ENCODE results near the gene TMEM200B. TPM values are rescaled to one million over a fixed set of nuclear protein-coding genes. Genes with fewer than 3 reads are reported as not detected.

TMEM200B gene
- total RNA-seq, result 11.7 to 15.4 TPM (median 13.8 TPM) in 3 replicates
- long read RNA-seq, transcript TMEM200B-202 (2 exons, 2,501 nt), result major isoform, 12 of 18 reads
- long read RNA-seq, partial matches to known transcripts, result 0 of 18 reads
- long read RNA-seq, other reads (novel, unspliced or antisense), result 5 of 18 reads

DNA sequence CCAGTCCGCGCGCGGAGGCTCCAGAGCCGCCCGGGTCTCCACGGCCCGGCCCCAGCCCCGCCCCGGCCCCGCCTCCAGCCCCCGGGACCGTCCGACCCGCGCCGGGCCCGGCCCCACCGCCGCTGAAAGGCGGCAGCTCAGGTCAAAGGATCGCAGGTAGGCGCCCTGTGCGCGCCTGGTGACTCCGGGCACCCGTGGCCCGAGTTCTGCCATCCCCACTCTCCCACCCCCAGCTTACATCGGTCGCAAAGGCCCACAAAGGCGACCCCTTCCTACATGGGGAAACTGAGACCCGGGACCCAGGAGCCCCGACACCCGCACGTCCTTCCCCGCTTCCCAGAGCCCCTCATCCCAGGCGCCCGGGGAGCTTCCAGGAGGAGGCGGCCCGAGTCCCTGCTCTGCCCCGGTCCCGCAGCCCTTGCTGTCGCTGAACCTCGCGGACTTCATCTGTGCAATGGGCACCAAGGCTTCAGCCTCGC, at the start of gene TMEM200B:
TMEM200B (minus strand) TSS at position 17 of the 479 bp plus-strand sequence. CDS start 2,075 bp downstream, outside the sequence.
- Mint-ChIP-seq H3K4me1 (ENCODE audit: low read depth) (peaks cover 21% of the 10 kb centered on the region), H3K27ac (ENCODE audit: unreplicated experiment) (peak within 1 kb of the TSS; percentile 85), H3K4me3 (ENCODE audit: unreplicated experiment) (peak within 1 kb of the TSS; percentile 80), H3K9me3 (ENCODE audit: low read depth) (no peaks in the 10 kb centered on the region), H3K27me3 (ENCODE audit: low read depth) (no peaks in the 10 kb centered on the region), H3K36me3 (ENCODE audit: low read depth) (no peaks in the 10 kb centered on the region)
- TF ChIP-seq, protein P1, sequence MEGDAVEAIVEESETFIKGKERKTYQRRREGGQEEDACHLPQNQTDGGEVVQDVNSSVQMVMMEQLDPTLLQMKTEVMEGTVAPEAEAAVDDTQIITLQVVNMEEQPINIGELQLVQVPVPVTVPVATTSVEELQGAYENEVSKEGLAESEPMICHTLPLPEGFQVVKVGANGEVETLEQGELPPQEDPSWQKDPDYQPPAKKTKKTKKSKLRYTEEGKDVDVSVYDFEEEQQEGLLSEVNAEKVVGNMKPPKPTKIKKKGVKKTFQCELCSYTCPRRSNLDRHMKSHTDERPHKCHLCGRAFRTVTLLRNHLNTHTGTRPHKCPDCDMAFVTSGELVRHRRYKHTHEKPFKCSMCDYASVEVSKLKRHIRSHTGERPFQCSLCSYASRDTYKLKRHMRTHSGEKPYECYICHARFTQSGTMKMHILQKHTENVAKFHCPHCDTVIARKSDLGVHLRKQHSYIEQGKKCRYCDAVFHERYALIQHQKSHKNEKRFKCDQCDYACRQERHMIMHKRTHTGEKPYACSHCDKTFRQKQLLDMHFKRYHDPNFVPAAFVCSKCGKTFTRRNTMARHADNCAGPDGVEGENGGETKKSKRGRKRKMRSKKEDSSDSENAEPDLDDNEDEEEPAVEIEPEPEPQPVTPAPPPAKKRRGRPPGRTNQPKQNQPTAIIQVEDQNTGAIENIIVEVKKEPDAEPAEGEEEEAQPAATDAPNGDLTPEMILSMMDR (IDR thresholded peaks at IDR 0.05), result no peak
- no peak for DNase-seq (ENCODE audit: low spot score)

DNA sequence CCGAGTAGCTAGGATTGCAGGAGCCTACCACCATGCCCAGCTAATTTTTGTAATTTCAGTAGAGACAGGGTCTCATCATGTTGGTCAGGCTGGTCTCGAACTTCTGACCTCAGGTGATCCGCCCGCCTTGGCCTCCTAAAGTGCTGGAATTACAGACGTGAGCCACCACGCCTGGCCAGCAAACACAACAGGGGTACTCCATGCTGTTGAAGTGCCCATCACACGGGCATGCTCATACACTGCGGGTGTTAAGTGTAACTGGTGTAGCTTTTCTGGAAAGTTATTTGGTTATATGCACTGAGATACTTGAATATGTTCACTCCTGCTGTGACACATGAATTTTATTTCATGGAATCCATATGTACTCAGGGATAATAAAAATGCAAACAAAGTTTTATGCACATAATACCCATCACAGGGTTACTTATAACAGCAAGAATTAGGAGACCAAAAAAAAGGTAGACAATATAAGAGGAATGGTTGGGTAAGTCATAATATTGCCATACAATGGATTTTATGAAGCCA, 48.8 kb upstream of the TMEM200B start:
- peaks cover 50% of the 10 kb centered on the region for H3K4me1 Mint-ChIP-seq (ENCODE audit: low read depth)

DNA sequence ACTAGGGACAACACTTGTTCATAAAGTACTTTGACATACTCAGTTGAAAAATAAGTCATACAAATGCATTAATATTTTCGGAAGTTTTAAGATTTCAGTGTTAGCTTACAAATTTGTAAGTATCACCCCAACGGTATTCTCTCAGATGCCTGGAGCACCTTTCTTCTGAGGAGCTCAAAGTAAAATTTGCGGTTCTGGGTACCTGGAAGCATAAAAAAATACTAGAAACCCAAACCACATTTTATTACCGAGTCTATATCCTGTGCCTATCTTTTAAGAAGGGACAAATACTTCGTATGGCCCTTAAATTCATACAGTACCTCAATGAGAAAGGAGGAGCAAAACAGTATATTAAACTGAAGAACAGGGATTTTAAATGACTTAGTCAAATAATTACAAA, 47.8 kb upstream of the TMEM200B start:
- peak overlapping the region; percentile 43 for H3K27ac Mint-ChIP-seq (ENCODE audit: unreplicated experiment)
- peaks cover 43% of the 10 kb centered on the region for H3K4me1 Mint-ChIP-seq (ENCODE audit: low read depth)
- no peak for DNase-seq (ENCODE audit: low spot score)
- H3K4me3 Mint-ChIP-seq (ENCODE audit: unreplicated experiment), result no peak overlapping the region
- H3K9me3 Mint-ChIP-seq (ENCODE audit: low read depth), result no peaks in the 10 kb centered on the region
- H3K36me3 Mint-ChIP-seq (ENCODE audit: low read depth), result peaks cover 7% of the 10 kb centered on the region
- H3K27me3 Mint-ChIP-seq (ENCODE audit: low read depth), result no peaks in the 10 kb centered on the region
- TF ChIP-seq, protein P1 (IDR thresholded peaks at IDR 0.05), result no peak

More for the DNA sequence above, 48.8 kb upstream of the TMEM200B start:
- TF ChIP-seq, protein P1 (IDR thresholded peaks at IDR 0.05), result no peak
- no peaks in the 10 kb centered on the region for H3K9me3 Mint-ChIP-seq (ENCODE audit: low read depth)
- peak; percentile 22 for DNase-seq (ENCODE audit: low spot score)
- H3K4me3 Mint-ChIP-seq (ENCODE audit: unreplicated experiment), result no peak overlapping the region
- no peaks in the 10 kb centered on the region for H3K27me3 Mint-ChIP-seq (ENCODE audit: low read depth)
- no peak overlapping the region for H3K27ac Mint-ChIP-seq (ENCODE audit: unreplicated experiment)
- H3K36me3 Mint-ChIP-seq (ENCODE audit: low read depth), result peaks cover 4% of the 10 kb centered on the region

GRCh38 chr1:29171089-29171488, 47.4 kb upstream of the TMEM200B start:
- no peak for DNase-seq (ENCODE audit: low spot score)
- TF ChIP-seq, protein P1 (IDR thresholded peaks at IDR 0.05), result no peak
- no peaks in the 10 kb centered on the region for H3K27me3 Mint-ChIP-seq (ENCODE audit: low read depth)
- peaks cover 41% of the 10 kb centered on the region for H3K4me1 Mint-ChIP-seq (ENCODE audit: low read depth)
- no peaks in the 10 kb centered on the region for H3K9me3 Mint-ChIP-seq (ENCODE audit: low read depth)
- peak overlapping the region; percentile 43 for H3K27ac Mint-ChIP-seq (ENCODE audit: unreplicated experiment)
- no peak overlapping the region for H3K4me3 Mint-ChIP-seq (ENCODE audit: unreplicated experiment)
- H3K36me3 Mint-ChIP-seq (ENCODE audit: low read depth), result peaks cover 8% of the 10 kb centered on the region

DNA sequence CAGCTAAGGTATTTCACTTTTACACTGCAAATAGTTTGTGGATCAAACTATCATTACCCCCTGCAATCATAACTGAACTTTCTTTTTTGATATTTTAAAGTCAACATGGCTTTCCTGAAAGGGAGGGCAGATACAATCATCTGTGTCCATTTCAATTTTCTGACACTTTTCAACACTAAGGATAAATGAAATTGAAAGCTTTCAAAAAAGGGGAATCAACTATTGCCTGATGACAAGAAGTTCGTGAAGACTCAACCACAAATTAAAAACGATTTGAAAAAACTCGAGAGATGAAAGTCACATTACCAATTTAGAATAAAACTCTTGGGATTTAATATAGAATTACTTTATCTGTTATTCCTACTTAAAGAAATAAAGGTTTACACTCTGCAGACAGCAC, 46.3 kb upstream of the TMEM200B start:
- TF ChIP-seq, protein P1 (IDR thresholded peaks at IDR 0.05), result no peak
- Mint-ChIP-seq H3K36me3 (ENCODE audit: low read depth) (peaks cover 10% of the 10 kb centered on the region), H3K4me1 (ENCODE audit: low read depth) (peaks cover 44% of the 10 kb centered on the region), H3K27ac (ENCODE audit: unreplicated experiment) (peak overlapping the region; percentile 29), H3K4me3 (ENCODE audit: unreplicated experiment) (no peak overlapping the region), H3K27me3 (ENCODE audit: low read depth) (no peaks in the 10 kb centered on the region), H3K9me3 (ENCODE audit: low read depth) (no peaks in the 10 kb centered on the region)
- no peak for DNase-seq (ENCODE audit: low spot score)

Data from chondrocyte (in vitro differentiated cells).